AG09309 (cell line): ENCODE results near the gene PLPP1.
"Not testable (repeated sequence)": the region's sequence is repeated elsewhere in the genome, so short reads cannot be mapped to it uniquely, and the experiment has no call there.

Experiments
- DNase-seq: peaks from one replicate; pipeline ENCODE4 v3.0.0-alpha.2; 2010; ENCODE audit warnings: low read depth
- H3K4me3 ChIP-seq: 2 replicates; pipeline ENCODE4 v1.5.1; 2011; ENCODE audit warnings: mild to moderate bottlenecking, low read depth, low read length, moderate library complexity; ENCODE audit not compliant: control insufficient read depth
- CTCF ChIP-seq: IDR thresholded peaks from 2 replicates; pipeline ENCODE4 v1.5.1; 2011; ENCODE audit warnings: mild to moderate bottlenecking, low read depth, low read length, inconsistent platforms; ENCODE audit not compliant: insufficient read depth, control insufficient read depth; ENCODE audit errors: missing control alignments

Gene PLPP1

DNA sequence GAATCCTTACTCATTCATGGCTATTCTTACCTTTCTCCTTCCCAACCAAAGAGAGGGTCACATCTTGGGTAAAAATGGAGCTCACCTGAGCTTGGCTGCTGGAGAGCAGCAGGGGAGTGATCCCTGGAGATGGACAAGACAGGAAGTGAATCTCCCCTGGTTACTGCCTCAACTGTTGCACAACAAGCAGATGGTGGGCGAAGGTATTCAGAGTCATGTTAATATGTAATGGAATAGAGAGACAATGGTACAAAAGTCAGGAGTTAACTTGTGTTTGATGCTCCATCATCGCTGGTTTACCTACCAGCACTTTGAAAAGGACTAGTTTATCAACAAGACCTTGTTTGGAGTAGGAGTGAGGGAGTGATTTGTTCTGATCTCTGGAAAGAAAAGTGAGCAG, 13.0 kb upstream of the PLPP1 start:
- TF ChIP-seq CTCF, result no peak
- no peak for DNase-seq
- no peak overlapping the region for H3K4me3 ChIP-seq

DNA sequence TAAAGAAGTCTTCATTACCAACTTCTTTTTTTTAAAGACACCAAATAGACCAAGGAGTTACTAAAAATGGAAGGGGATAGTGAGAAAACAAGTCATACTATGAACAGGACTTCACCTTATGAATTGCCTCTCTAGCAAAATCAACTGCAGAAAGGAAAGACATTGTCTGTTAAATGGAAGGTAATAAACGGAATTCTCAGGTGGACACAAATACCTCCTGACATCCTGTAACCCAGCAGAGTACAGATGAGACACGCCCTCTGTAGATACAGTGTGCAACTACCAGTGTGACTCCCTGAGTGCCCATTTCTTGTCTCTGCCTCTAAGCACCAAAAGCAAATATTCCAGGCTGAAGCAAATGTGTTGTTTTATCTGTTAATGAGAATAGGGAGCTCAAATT, 12.2 kb upstream of the PLPP1 start:
- DNase-seq, result no peak

GRCh38 chr5:55544341-55544740, 9.6 kb upstream of the PLPP1 start:
- no peak for TF ChIP-seq CTCF
- DNase-seq, result no peak
- H3K4me3 ChIP-seq, result no peak overlapping the region

More for the DNA sequence above, 12.2 kb upstream of the PLPP1 start:
- TF ChIP-seq CTCF, result no peak
- H3K4me3 ChIP-seq, result no peak overlapping the region

GRCh38 chr5:55541056-55541635, 6.4 kb upstream of the PLPP1 start:
- H3K4me3 ChIP-seq, result no peak overlapping the region
- no peak for TF ChIP-seq CTCF
- no peak for DNase-seq

DNA sequence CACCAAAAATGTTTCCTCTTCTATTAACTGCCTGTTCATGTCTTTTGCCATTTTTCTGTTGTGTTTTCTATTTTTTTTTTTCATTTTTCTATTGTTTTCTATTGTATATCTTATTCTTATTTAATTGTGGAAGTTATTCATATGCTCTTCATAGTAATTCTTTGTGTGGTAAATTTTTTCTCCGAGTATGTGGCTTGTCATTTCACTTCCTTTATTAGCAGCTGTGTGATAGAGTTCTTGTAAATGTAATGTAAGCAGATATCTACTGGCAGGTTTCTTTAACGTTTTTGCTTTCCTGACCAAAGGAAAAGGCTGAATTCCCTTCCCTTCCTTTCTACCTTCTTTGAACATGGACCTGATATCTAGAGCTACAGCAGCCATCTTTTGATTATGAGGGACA, 5.8 kb upstream of the PLPP1 start:
- no peak overlapping the region for H3K4me3 ChIP-seq
- TF ChIP-seq CTCF, result no peak
- no peak for DNase-seq

- no peak for DNase-seq
- H3K4me3 ChIP-seq, result no peak overlapping the region
- no peak for TF ChIP-seq CTCF
Measured at GRCh38 chr5:55540024-55540423, 5.3 kb upstream of the PLPP1 start.

DNA sequence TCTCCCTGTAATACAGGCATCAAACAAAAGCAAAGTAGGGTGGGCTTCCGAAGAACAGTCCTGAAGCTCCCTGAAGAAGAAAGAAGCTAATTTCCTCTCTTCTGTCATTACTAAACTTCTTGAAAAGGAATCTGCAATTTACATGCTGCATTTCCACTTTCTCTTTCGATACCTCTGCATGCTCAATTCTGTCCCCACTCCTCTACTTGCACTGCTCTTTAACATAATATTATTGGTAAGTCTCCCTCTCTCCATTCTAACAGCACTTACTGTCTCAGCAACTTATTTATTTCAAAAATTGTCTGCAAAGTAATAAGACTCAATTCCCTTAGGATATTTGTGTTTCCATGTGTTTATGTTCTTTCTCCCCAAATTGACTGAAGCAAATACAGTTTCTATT, 3.9 kb upstream of the PLPP1 start:
- no peak for TF ChIP-seq CTCF
- no peak overlapping the region for H3K4me3 ChIP-seq
- DNase-seq, result no peak

- H3K4me3 ChIP-seq, DNase-seq: not testable (repeated sequence)
Measured at GRCh38 chr5:55537315-55537714, 2.6 kb upstream of the PLPP1 start.
